HPDE6-E6E7 (cell line): ENCODE results near the gene PABPC1L.

Experiments used
- DNase-seq: peaks from one replicate; pipeline ENCODE4 v3.0.0; 2011; ENCODE audit warnings: missing footprints; ENCODE audit errors: extremely low spot score

PABPC1L gene

DNA sequence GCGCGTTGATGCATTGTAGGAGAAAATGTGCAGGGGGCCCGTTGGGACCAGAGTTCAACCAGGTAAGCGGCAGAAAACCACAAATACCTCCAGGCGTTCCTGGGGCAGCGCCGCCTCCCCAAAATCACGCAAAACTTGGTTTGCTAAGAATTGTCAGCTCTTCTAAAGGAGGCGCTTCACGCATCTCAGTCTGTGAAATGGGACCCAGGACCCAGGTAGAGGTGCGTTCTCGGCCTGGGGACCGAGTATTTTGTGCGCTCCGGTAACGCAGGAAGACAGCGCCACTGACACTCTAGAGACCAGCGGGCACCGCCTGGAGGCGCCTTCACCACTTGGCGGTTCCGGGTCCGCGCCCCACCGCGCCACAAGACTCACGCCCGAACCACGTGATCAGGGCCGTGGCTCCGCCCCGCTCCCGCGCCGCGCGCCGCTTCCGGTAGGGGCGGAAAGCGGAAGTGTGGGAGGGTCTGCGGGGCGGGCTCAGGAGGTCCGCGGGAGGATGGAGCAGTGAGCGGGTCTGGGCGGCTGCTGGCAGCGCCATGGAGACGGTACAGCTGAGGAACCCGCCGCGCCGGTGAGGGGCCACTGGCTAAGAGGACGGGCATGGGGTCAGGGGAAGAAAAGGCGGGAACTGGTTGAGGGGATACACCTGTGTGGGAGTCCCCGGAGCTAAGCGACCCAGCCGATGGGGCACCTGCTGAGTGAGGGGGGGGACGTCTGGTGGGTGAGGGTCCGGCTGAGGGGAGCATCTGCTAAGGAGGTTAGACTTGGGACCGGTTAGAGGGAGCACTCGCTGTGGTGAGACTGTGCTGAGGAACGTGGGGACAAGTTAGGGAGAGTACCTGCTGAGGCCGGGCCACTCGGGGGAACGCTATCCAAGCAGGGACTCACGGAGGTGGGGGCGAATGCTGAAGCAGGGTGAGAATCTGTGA lies 56.4 kb downstream of the PABPC1L start, which contains the start of gene STK4:
Gene STK4 (plus strand): TSS at position 483 of the 932 bp plus-strand sequence. CDS start 57 bp downstream, at position 540.
- peak; percentile 95 for DNase-seq

DNA sequence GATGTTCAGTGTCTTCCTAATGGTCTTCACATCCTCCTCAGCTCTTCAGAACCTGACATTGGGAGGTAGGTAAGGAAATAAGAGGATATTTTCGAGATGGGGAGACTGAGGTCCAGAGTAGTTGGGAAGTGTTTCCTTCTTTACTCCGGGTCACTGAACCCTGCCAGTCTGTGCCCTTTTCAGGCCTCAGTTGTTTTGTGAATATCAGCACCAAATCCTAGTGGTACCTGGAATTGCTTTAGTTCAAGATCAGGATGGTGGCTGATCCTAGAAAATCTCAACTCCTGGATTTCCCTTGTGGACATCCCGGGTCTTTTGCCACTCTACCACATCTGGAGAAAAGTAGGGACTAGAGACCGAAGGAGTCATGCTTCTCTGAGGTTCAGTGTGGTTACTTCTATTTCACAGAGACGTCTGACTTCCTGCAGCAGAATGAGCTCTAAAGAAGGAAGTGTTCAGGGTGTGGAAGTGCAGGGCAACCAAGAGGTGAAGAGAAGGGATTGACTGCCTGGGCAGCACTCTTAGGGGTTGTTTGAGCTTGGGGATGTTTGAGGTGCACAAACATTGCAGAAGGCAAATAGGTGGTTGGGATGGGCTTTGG lies 57.4 kb downstream of the PABPC1L start:
- no peak for DNase-seq

DNA sequence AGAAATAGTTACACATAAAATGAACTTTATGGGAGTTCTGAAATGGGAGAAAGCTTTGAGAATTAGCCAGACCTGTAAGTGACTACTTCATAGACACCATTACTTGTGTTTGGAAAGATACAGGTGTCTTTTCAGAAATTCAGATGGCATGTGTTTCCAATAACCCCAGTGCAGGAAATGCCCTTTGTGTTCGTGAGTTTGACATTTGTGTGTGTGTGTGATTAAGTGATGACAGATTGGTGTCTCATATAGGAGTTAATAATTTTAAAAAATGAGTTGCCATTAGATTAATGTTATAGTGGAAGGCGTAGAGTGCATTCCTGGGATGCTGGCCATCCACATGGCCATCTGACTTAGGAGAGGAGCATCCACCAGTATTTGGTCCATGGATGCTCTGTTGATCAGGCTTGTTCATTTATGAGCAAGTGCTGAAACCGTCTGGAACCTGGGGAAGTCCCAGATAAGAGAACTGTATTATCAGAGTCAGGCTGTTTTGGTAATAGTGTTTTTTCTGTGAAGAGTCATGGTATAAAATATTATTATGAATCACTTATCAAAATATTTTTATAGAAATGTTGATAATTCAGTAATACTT lies 59.5 kb downstream of the PABPC1L start:
- no peak for DNase-seq

DNA sequence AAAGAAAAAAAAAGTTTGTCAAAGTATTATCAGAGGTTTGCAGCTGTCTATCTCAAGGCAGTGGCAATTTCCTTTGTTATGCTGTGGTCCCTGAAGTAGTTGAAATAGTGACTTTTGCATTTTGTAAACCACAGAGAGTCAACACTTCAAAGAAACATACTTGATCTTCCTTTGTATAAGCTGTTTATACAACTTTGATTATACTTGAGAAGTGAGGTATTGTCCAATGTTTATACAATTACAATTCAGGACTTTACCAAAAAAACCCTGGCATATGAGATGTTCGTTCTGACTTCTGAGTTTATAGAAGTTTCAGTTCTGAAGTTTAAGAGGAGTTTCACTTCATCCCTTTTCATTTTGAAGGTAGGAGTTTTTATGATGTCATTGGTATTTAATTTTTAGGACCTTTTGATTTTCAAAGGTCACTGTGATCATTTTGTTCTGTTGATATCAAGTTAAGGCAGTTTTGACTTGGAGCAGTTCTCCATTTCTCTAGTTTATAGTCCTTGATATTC lies 60.4 kb downstream of the PABPC1L start:
- DNase-seq, result no peak

DNA sequence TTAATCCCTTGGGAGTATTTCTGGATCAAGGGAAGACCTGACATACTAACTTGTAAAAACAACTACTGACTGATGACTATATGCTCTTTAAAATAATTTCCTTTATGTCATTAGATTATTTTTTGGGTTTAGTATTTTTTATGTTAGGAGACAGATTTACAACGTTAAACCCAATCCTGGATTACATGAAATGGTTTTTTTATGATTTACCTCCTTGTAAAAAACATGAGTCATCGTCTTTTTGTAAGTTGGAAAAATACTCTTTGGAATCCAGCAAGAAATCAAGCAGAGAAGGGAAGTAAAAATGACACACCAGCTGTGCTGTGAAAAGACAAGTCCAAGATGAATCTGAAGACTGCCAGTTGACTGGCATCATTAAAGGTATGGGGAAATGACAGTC lies 63.2 kb downstream of the PABPC1L start:
- DNase-seq, result no peak

DNA sequence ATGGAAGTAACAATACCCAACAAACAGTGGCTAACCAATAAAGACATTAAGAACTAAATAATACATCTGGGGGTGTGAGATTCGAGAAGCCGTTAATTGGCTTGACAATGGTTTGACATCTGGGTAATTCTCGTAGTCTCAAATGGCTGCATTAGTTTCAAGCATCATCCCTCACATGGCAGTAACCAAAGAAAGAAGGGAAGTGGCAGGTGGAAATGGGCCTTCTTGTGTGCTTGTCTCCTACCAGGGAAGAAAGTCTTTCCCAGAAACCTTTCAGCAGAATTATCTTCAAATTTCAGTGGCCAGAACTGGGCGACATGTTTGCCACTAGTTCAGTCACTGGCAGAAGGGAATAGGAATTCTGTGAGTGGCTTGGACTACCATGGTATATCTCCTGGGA lies 66.8 kb downstream of the PABPC1L start:
- no peak for DNase-seq

DNA sequence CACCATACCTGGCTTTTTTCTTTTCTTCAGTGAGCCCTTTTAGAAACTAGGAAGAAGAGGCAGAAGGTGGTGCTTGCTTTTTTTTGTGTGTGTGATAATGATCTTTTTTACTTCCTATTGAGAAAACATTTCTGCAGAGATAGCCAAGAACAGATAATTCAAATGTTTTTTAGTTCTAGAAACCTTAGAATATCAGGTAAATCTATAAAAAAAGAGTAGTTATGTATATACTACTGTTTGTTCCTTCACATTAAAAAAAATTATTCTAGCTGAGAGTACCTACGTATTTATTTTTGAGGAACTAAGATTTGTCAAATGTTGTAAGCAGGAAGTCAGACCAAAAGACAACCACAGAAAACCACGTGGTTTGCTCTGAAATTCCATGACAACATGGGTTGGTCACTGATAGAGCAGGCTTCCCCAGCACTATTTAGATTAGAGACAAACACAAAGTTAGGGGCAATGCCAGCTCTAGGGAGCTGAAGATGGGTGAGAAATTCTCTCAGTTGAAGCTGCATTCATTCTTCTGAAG lies 69.3 kb downstream of the PABPC1L start:
- no peak for DNase-seq

DNA sequence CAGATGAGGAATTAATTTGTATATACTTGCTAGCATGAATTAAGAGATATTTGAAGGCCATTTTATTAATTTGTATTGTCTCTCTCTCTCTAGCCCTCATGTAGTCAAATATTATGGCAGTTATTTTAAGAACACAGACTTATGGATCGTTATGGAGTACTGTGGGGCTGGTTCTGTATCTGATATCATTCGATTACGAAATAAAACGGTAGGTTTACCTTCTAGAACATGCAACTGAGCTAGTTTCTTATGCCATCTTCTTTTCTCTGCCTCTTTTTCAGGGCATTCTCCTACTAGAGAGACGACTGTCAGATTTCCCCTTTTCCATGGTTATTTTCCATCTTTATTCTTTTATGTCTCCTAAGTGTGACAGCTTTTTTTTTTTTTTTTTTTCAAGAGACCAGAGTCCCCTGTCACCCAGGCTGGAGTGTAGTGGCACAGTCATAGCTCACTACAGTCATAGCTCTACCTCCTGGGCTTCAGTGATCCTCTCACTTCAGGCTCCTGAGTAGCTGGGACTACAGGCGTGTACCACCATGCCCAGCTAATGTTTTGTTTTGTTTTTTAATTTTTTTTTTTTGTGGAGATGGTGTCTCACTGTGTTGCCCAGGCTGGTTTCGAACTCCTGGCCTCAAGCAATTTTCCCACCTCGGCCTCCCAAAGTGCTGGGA lies 72.0 kb downstream of the PABPC1L start:
- no peak for DNase-seq

DNA sequence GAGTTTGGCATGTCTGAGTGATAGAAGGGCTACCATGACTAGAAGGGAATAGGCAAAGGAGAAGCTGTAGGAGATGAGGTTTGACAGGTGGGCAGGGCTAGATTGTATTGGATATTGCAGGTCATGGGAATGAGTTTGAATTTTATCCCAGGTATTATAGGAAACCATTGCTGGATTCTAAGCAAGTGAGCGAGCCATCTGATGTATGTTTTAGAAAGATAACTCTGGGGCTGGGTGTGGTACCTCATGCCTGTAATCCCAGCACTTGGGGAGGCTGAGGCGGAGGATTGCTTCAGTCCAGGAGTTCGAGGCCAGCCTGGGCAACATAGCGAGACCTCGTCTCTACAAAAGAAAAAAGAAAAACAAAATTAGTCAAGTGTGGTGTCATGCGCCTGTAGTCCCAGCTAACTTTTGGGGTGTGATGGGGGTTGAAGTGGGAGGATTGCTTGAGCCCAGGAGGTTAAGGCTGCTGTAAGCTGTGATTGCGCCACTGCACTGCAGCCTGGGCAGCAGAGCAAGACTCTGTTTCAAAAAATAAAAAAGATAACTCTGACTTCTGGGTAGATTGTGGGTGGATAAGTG lies 73.3 kb downstream of the PABPC1L start:
- DNase-seq, result no peak

DNA sequence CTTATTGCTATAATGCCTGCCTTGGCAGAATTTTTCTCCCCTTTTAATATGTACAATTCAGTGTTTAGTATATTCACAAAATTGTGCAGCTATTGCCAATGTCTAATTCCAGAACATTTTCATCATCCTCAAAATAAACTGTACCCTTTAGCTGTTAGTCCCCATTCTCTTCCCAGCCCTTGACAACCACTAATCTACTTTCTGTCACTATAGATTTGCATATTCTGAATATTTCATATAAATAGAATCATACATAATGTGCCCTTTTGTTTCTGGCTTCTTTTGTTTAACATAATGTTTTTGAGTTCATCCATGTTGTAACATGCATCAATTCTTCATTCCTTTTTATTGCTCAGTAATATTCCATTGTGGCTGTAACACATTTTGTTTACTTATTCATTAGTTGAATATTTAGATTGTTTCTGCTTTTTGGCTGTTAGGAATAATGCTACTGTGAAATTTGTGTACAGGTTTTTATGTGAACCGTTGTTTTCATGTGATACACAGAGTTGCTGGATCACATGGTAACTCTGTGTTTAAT lies 78.8 kb downstream of the PABPC1L start:
- no peak for DNase-seq
